WTC11 (cell line): ENCODE measurements around the gene GTF2H4. TPM values are rescaled to one million over a fixed set of nuclear protein-coding genes. Genes with fewer than 3 reads are reported as not detected.

Experiments used
- ATAC-seq: fragments of 200-7000 bp; cut with Tn5 transposase; 2 replicates; pipeline ENCODE4 v1.10.0; 2021; ENCODE audit warnings: mild to moderate bottlenecking, moderate library complexity
- CTCF ChIA-PET: fragments of 300-600 bp; sonication (Branson Sonifier 250); formaldehyde crosslinking; loops from one replicate; lab custom pipeline; 2021; ENCODE audit warnings: antibody characterized with exemption; lab: Charles Lee
- POLR2A ChIA-PET: fragments of 350-600 bp; sonication (Branson Sonifier 250); formaldehyde crosslinking; loops from one replicate; lab custom pipeline; 2021; ENCODE audit warnings: antibody characterized with exemption; lab: Charles Lee
- DNase-seq: peaks from one replicate; pipeline ENCODE4 v3.0.0; 2021; ENCODE audit warnings: low spot score
- H3K27ac Mint-ChIP-seq: 2 replicates; pipeline ENCODE4 v1.8.0; 2021; ENCODE audit warnings: mixed read lengths
- H3K27me3 Mint-ChIP-seq: 2 replicates; pipeline ENCODE4 v1.8.0; 2021; ENCODE audit warnings: low read depth, mild to moderate bottlenecking, moderate library complexity, mixed read lengths
- H3K36me3 Mint-ChIP-seq: 2 replicates; pipeline ENCODE4 v1.8.0; 2021; ENCODE audit warnings: mixed read lengths
- H3K4me1 Mint-ChIP-seq: 2 replicates; pipeline ENCODE4 v1.8.0; 2022; ENCODE audit warnings: mixed read lengths
- H3K4me3 Mint-ChIP-seq: 2 replicates; pipeline ENCODE4 v1.8.0; 2021; ENCODE audit warnings: mild to moderate bottlenecking, moderate library complexity, mixed read lengths
- H3K9me3 Mint-ChIP-seq: 2 replicates; pipeline ENCODE4 v1.8.0; 2021; ENCODE audit warnings: mixed read lengths
- ATF6 ChIP-seq: sonication (generic); formaldehyde crosslinking; IDR thresholded peaks from 2 replicates; pipeline ENCODE4 v1.8.1; 2023; ENCODE audit warnings: mild to moderate bottlenecking, missing genetic modification reagents
- CBFB ChIP-seq: sonication (generic); formaldehyde crosslinking; IDR thresholded peaks from 2 replicates; pipeline ENCODE4 v1.8.1; 2022; ENCODE audit warnings: mild to moderate bottlenecking, low read depth, missing genetic modification reagents
- E2F1 ChIP-seq: sonication (generic); formaldehyde crosslinking; IDR thresholded peaks from 2 replicates; pipeline ENCODE4 v1.8.0; 2022; ENCODE audit warnings: mild to moderate bottlenecking, missing genetic modification reagents
- E2F4 ChIP-seq: sonication (generic); formaldehyde crosslinking; IDR thresholded peaks from 2 replicates; pipeline ENCODE4 v1.8.1; 2022; ENCODE audit warnings: low read depth, mild to moderate bottlenecking, moderate library complexity, missing genetic modification reagents, borderline replicate concordance
- ETV6 ChIP-seq: sonication (generic); formaldehyde crosslinking; IDR thresholded peaks from 2 replicates; pipeline ENCODE4 v1.8.1; 2022; ENCODE audit warnings: mild to moderate bottlenecking, missing genetic modification reagents
- NR1H2 ChIP-seq: sonication (generic); formaldehyde crosslinking; IDR thresholded peaks from 2 replicates; pipeline ENCODE4 v1.9.0; 2021; ENCODE audit warnings: mild to moderate bottlenecking, moderate library complexity, missing genetic modification reagents
- NR2C2 ChIP-seq: sonication (generic); formaldehyde crosslinking; IDR thresholded peaks from 2 replicates; pipeline ENCODE4 v1.8.0; 2022; ENCODE audit warnings: mild to moderate bottlenecking, missing genetic modification reagents
- NR3C1 ChIP-seq: sonication (generic); formaldehyde crosslinking; conservative IDR thresholded peaks from 2 replicates; pipeline ENCODE4 v1.8.1; 2023; ENCODE audit warnings: low read depth, mild to moderate bottlenecking, missing genetic modification reagents
- RELA ChIP-seq: sonication (generic); formaldehyde crosslinking; IDR thresholded peaks from 2 replicates; pipeline ENCODE4 v1.8.1; 2022; ENCODE audit warnings: missing genetic modification reagents, mild to moderate bottlenecking, borderline replicate concordance
- RORB ChIP-seq: fragments of 250-450 bp; sonication (Bioruptor Pico); IDR thresholded peaks from 2 replicates; pipeline ENCODE4 v1.9.0; 2021; ENCODE audit warnings: mild to moderate bottlenecking
- SMAD4 ChIP-seq: sonication (generic); formaldehyde crosslinking; IDR thresholded peaks from 2 replicates; pipeline ENCODE4 v1.8.0; 2022; ENCODE audit warnings: mild to moderate bottlenecking, missing genetic modification reagents
- STAT6 ChIP-seq: sonication (generic); formaldehyde crosslinking; conservative IDR thresholded peaks from 2 replicates; pipeline ENCODE4 v1.8.1; 2023; ENCODE audit warnings: mild to moderate bottlenecking, low read depth, missing genetic modification reagents, moderate library complexity
- TCF7 ChIP-seq: sonication (generic); formaldehyde crosslinking; IDR thresholded peaks from 2 replicates; pipeline ENCODE4 v1.8.0; 2022; ENCODE audit warnings: mild to moderate bottlenecking, low read depth, missing genetic modification reagents, moderate library complexity
- USF1 ChIP-seq: sonication (generic); formaldehyde crosslinking; IDR thresholded peaks from 2 replicates; pipeline ENCODE4 v1.8.0; 2022; ENCODE audit warnings: mild to moderate bottlenecking, missing genetic modification reagents
- USF2 ChIP-seq: sonication (generic); formaldehyde crosslinking; IDR thresholded peaks from 2 replicates; pipeline ENCODE4 v1.8.1; 2023; ENCODE audit warnings: mild to moderate bottlenecking, missing genetic modification reagents, moderate library complexity
- ZNF317 ChIP-seq: sonication (generic); formaldehyde crosslinking; IDR thresholded peaks from 2 replicates; pipeline ENCODE4 v1.8.1; 2023; ENCODE audit warnings: low read depth, mild to moderate bottlenecking, moderate library complexity, missing genetic modification reagents, borderline replicate concordance
- total RNA-seq: library from RNA; stranded (reverse); gene quantifications from 3 replicates; pipeline ENCODE4 v1.2.3, GENCODE V29; 2021

The GTF2H4 gene
- total RNA-seq, 1 experiment from 2014 or later, result 49.2 TPM

- Mint-ChIP-seq H3K27ac (no peak overlapping the region), H3K4me1 (peaks cover 8% of the 10 kb centered on the region; the same call in 1 of the 2 replicates), H3K27me3 (no peaks in the 10 kb centered on the region), H3K4me3 (no peak overlapping the region), H3K36me3 (peaks cover 29% of the 10 kb centered on the region), H3K9me3 (peaks cover 19% of the 10 kb centered on the region)
- POLR2A ChIA-PET, result no interaction called here
- ATAC-seq, result no peak
- DNase-seq, result no peak
- CTCF ChIA-PET, result interaction anchor here (0.6 to 3.7 kb wide), 6 partner anchors 11 to 444 kb away, joined by 3 to 18 read pairs (median 8); partner anchors contain the start of gene MUCL3
- no peak for TF ChIP-seq NR1H2 (CRISPR knock-in tag)
- TF ChIP-seq ETV6 (CRISPR knock-in tag), result no peak
- no peak for TF ChIP-seq STAT6 (CRISPR knock-in tag)
- TF ChIP-seq SMAD4 (CRISPR knock-in tag), result no peak
- TF ChIP-seq E2F1, result no peak
- TF ChIP-seq NR3C1, result no peak
- TF ChIP-seq TCF7 (CRISPR knock-in tag), result no peak
- TF ChIP-seq ATF6 (CRISPR knock-in tag), result no peak
- TF ChIP-seq RORB (CRISPR knock-in tag), result no peak
Observed at GRCh38 chr6:30931272-30931671, 23.3 kb downstream of the GTF2H4 start.

GRCh38 chr6:30931969-30932645 is 24.1 kb downstream of the GTF2H4 start, which contains the start of gene SFTA2:
SFTA2 (minus strand) TSS chr6:30932170; CDS start chr6:30932096, 74 bp downstream.
- no peak within 1 kb of the TSS for H3K27ac Mint-ChIP-seq
- no peak for TF ChIP-seq NR2C2 (CRISPR knock-in tag)
- no peak for TF ChIP-seq SMAD4 (CRISPR knock-in tag)
- TF ChIP-seq ZNF317 (CRISPR knock-in tag), result no peak
- TF ChIP-seq E2F4, result no peak
- TF ChIP-seq USF2, result no peak
- no peak for TF ChIP-seq USF1 (CRISPR knock-in tag)
- TF ChIP-seq CBFB, result no peak
- TF ChIP-seq RELA (CRISPR knock-in tag), result no peak
- H3K4me3 Mint-ChIP-seq, result no peak within 1 kb of the TSS
- H3K4me1 Mint-ChIP-seq, result peaks cover 11% of the 10 kb centered on the region
- CTCF ChIA-PET, result interaction anchor here (1.2 to 3.7 kb wide), 5 partner anchors 10 to 155 kb away, joined by 3 to 18 read pairs (median 11); partner anchors contain the start of gene MUCL3
- DNase-seq (no peak), ATAC-seq (no peak)
- H3K36me3 Mint-ChIP-seq, result peaks cover 21% of the 10 kb centered on the region
- POLR2A ChIA-PET, result no interaction called here
- H3K27me3 Mint-ChIP-seq, result no peaks in the 10 kb centered on the region
- H3K9me3 Mint-ChIP-seq, result peaks cover 19% of the 10 kb centered on the region
